NCI-H1417 (cell line): ENCODE results near the gene CD40.

Source experiments
- DNase-seq, 3 experiments: peaks; one replicate each; lab custom pipeline; 2025; lab: John Stamatoyannopoulos, UW

The CD40 gene

DNA sequence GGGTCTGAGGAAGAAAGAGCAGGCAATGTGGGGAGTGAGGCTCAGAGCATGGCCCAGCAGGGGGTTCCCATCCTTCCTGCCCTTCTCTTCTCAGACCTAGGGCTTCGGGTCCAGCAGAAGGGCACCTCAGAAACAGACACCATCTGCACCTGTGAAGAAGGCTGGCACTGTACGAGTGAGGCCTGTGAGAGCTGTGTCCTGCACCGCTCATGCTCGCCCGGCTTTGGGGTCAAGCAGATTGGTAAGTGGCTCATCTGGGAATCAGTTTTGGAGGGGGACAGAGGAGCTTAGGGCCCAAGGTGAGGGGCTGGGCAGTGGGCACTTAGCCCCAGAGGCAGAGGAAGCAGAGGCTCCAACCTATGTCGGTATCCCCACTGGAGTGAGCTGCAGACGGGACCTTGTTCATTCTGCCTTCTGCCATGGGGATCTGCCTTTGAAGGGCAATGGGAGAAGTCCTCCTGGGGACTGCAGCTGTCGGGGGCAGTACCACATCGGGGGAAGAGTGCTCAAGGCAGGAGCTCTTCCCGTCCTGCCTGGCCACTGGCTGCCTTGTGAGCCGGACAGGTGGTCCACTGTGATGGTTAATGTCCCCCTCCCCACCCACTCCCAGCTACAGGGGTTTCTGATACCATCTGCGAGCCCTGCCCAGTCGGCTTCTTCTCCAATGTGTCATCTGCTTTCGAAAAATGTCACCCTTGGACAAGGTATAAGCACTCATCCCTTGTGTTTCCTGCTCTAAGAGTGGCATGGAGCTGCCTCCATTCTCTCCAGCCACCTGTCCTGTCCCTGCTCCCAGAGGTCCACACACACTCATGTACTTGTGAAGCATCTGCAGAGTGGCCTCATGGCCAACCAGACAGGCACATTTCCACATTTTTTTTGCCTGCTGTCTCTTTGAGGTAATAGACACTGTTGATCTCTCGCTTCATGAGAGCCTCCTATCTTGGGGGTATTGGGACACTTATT lies 4.7 kb downstream of the CD40 start:
- DNase-seq = no peak

DNA sequence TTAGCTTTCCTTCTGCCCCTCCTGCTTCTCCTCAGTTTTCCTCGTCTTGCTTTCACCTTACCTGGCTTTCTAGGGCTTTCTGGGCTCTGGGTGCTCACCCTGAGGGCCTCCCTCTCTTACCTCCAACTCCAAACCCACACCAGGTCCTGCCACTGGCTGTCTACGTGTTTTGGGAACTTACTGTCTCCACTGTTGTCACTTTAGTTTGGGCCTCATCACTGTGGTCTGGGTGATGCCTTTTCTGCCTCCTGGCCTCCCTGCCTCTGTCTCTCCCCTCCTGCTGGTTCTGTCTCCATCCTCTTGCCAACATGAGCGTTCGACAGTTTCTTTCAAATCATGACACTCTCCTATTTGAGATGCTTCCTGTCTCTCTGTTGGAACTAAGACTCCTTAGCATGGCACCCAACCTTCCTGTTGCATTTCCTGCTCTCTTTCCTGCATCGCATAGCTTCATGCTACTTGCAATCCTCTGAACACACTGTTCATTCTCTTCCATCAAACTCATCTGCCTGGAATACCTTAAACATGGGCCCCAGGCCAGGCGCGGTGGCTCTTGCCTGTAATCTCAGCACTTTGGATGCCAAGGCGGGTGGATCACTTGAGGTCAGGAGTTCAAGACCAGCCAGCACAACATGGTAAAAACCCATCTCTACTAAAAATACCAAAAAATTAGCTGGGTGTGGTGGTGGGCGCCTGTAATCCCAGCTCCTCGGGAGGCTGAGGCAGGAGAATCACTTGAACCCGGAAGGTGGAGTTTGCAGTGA lies 5.5 kb downstream of the CD40 start:
- no peak for DNase-seq

GRCh38 chr20:46126440-46127056 lies 8.4 kb downstream of the CD40 start:
- no peak for DNase-seq

DNA sequence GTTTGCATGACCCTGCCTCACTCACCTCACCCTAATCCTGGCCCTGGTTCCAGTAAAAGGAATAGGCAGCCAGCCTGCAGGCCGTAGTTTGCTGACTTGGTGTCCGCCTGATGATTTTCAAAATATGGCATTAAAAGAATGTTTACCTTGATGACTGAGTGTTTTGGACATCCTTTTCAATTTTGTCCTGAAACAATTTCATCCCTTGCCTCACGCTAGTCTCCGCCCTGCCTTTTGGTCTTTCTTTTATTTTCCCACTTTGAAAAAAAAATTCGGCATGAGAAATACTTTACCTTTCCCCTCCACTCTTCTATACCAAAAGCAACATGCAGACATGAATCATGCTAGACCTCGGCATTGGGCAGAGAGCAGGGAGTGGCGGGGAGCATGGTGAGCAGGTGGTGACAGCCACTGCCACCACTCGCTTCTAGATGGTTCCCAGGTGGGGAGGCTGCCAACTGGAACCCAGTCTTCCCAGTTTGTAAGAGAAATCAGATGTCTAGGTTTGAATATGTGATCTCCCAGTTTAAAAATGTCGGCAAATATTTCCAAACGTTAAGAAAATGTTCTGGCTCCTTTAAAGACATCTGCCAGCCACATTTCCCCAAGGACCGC lies 9.4 kb downstream of the CD40 start:
- no peak for DNase-seq

GRCh38 chr20:46128310-46129151 lies 10.4 kb downstream of the CD40 start:
- DNase-seq = peak; percentile 57 to 75 (median 70)

GRCh38 chr20:46129955-46130481 lies 11.9 kb downstream of the CD40 start:
- peak in 2 of 3 experiments; percentile 66 to 88 for DNase-seq

GRCh38 chr20:46130534-46130933 lies 12.4 kb downstream of the CD40 start:
- peak; percentile 79 to 88 (median 81) for DNase-seq

DNA sequence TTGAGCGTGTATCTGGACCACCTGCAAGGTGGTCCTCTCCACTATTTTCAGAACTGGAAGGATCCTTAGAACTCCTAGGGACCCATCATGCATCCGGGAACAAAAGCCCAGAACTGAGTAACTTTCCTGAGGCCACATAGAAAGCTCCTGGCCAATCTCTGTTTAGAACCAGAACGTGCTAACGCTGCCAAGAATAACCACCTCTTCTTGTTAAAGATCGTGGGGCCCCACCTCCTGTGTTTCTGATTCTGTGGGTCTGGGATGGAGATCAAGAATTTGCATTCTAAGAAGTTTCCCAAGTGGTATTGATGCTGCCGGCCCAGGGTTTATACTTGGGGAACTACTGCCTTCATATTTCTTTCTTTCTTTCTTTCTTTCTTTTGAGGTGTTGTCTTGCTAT lies 13.3 kb downstream of the CD40 start:
- no peak for DNase-seq

DNA sequence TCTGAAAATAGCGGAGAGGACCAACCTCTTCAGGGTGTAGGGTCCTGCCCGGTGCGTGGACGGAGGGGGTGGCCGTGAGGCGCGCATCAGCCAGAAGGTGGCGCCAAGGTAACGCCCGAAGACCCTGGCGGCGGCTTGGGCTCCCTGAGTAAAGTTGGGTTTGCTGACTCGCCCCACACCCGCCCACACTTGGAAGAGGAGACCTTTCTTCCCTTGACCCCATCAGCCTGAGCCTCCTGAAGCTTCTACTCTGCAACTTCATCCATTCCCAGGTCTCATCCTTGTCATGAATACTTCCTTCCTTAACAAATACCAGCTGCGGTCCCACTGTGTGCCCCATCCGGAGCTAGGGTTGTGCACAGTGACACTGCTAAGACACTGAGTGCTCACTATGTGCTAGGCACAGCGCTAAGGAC lies 14.6 kb downstream of the CD40 start:
- DNase-seq = peak; percentile 72 to 86 (median 73)

DNA sequence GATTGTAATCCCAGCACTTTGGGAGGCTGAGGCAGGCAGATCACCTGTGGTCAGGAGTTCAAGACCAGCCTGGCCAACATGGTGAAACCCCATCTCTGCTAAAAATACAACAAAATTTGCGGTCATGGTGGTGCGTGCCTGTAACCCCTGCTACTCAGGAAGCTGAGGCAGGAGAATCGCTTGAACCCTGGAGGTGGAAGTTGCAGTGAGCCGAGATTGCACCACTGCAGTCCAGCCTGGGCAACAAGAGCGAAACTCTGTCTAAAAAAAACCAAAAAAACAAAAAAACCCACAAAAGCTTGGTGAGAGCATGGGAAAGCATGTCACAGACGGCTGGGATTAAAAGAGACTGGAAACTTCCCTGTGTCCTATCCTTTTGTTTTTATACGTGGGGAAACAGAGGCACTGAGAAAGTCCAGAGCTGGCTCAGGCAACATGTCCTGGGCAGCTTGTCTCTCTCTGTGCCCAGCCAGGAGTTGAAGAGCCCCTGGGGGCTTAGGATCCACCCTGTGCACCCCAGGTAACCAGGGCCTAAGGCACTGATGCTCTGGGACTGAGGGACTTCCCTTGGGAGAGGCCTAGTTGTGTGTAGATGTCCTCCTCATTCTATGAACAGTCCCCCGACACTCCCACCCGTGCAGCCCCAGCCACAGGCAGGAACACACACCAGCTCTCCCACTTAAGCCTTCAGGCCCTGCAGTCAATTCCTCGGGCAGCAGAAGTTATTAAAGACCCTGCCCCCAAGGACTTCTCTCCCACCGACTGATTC lies 16.0 kb downstream of the CD40 start:
- peak in 1 of 3 experiments; percentile 53 for DNase-seq

DNA sequence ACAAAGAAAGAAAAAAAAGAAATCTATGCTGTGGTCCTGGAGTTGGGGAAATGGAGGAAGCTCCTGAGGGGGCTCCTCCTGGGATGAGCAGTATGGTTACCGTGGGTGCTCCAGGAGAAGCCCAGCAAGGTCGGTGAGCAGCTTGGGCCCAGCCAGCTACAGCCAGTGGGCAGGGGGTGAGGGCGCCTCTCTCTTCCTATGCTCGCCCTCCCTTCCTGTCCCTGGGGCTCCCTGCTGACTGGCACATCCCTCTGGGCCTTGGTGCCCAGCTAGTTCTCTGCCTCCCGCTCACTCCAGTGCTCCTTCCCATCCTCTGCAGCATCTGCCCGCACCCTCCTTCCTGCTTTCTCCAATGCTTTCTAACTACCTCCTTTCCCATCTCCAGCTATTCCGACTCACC lies 16.6 kb downstream of the CD40 start:
- peak in 2 of 3 experiments; percentile 53 to 62 for DNase-seq

DNA sequence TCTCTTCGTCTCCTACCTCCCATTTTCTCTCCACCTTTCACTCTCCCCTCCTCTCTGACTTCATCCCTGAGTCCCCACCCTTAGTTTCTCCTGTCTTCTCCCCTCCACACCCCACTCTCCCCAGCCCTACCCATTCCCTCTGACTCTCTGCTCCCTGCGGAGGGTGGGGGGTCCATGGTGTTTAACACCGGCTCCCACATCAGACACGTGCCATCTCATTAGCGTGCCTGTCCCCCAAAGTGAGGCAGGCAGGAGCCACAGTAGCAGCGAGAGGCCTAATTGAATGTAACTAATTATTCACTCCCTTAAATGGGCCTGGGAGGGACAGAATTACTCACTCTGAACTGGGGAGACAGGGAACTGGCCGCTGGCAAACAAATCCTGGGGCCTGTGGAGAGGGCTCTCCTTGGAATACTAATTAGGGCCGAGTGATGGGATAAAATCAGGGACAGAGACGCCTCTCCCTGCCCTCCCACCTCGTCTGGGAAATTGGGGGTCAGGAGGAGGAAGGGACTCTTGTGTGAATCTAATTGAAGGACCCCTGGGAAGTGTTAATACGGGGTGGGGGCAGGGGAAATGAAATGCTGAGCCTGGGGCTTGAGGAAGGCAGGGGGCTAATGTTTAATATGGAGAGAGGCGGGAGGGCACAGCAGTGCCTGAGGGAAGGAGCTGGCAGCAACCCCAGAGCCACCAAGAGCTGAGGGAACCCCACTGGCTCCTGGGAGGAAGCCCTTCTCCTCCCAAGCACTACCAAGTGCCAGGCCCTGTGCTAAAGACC lies 17.9 kb downstream of the CD40 start:
- peak; percentile 7 to 96 (median 87) for DNase-seq

GRCh38 chr20:46137816-46138215 lies 19.7 kb downstream of the CD40 start:
- DNase-seq = peak; percentile 34 to 73 (median 55)

DNA sequence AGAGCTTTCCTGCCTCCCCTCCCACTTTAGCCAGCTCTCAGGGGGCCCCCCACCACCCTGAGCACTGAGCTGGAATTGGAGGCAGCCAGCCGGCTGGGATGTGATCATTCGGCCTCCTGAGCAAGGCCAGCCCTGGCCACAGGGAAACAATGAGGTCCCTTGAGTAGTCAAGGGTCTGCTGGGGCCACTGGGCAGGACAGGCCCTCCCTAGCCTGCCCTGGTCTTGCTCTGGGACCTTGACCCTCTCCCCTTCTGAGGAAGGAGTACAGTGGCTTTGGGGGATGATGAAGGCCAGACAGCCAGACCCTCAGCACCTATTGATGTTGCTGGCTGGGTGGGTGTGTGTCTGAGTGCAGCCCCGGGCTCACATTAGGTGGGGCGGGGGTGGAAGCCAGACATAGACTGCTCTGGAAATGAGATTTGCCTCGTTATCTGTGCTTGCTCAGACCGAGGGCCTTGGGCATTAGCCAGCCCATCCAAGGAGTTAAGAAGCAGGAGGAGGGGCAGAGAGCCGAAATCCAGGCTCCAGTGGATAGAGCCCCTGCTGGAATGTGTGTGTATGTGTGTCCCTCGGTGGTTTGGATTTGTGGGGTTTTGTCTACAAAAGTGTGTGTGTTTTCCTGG lies 21.3 kb downstream of the CD40 start:
- DNase-seq = peak in 1 of 3 experiments; percentile 73

DNA sequence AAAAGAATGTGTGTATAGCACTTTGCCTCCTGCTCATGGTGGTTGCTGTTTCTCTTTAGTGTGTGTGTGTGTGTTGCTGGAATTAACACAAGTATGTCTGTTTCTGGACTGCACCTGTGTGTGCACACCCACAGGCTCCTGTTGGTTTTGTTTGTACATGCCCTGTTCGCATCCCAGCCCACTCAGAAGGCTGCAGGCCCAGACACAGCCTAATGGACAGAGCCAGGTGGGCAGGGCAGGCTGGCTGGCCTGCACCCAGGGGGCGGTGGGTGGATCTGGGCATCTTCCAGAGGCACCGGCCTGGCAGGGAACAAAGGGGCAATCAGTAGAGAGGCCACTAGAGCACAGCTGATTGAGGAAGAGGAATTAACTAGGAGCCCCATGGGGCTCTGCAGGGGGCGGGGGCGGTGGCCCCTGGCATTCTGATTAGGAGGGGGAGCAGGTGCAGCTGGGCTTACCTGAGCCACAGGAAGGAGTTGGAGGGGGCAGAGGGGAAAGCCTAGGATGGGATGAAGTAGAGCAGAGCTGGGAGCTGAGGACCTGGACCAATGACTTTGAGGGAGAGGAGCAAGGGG lies 21.9 kb downstream of the CD40 start:
- DNase-seq = peak; percentile 90 to 99 (median 97)

- peak in 2 of 3 experiments; percentile 44 to 47 for DNase-seq
Measured at GRCh38 chr20:46142124-46142523, 24.0 kb downstream of the CD40 start.

GRCh38 chr20:46144432-46145025 lies 26.4 kb downstream of the CD40 start:
- DNase-seq = no peak

DNA sequence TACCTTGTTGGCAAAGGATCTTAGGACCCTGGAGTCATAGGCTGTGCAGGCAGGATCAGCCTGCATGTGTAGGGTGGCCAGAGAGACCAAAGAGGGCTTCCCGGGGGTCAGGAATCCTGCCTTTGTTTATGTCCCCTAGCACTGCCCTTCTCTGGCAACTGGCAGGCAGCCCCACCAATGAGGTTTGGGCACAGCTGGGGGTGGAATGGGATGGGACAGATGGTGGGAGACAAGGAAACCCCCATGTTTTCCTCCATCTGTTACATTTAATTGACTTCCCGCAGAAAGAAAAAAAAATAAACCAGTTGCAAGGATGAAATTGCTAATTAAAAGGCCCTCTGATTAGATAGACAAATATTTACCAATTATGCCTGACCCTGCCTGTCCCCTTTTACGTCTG lies 27.6 kb downstream of the CD40 start:
- DNase-seq = peak in 2 of 3 experiments; percentile 73 to 91
